HCT116 (cell line): ENCODE data around the gene DTD2. TPM values are rescaled to one million over a fixed set of nuclear protein-coding genes. Genes with fewer than 3 reads are reported as not detected.

Experiments
- ATAC-seq: fragments of 200-7000 bp; cut with Tn5 transposase; 2 replicates; pipeline ENCODE4 v1.9.1; 2020; ENCODE audit warnings: mild to moderate bottlenecking, moderate library complexity
- BruUV-seq: library from RNA; stranded (reverse); fragments of 400-500 nt; replicated peaks from 2 replicates; lab custom pipeline; 2021; lab: Mats Ljungman, UMichigan
- CTCF ChIA-PET: fragments of 300-600 bp; sonication (Branson Sonifier 250); formaldehyde crosslinking; loops from one replicate; lab custom pipeline; 2021; ENCODE audit warnings: antibody characterized with exemption; lab: Charles Lee
- POLR2A ChIA-PET: fragments of 300-600, 350-600 bp; sonication (Branson Sonifier 250); formaldehyde crosslinking; loops from one replicate; lab custom pipeline; 2021; ENCODE audit warnings: antibody characterized with exemption; lab: Charles Lee
- RAD21 ChIA-PET, 2 experiments: fragments of 300-600 bp; sonication (Branson Sonifier 250); formaldehyde crosslinking; loops; one replicate each; lab custom pipeline; 2023; ENCODE audit warnings: low total read pairs in 2 of 2; ENCODE audit not compliant: uncharacterized antibody in 2 of 2, unreplicated experiment in 2 of 2, low non-redundant PET in 1 of 2; lab: Charles Lee
- DNase-seq: peaks from one replicate; pipeline ENCODE4 v3.0.0-alpha.2; 2010; ENCODE audit warnings: low read depth, low spot score
- H2AFZ ChIP-seq: fragments of 200-600 bp; shearing (Covaris generic), sonication (generic); 2 replicates; pipeline ENCODE4 v1.6.1; 2017; ENCODE audit warnings: low read depth, mixed run types, mixed read lengths, antibody characterized with exemption, low read length; ENCODE audit not compliant: poor library complexity, severe bottlenecking
- H3K27ac ChIP-seq: 2 replicates; pipeline ENCODE4 v1.5.1; 2012; ENCODE audit warnings: low read depth, low read length
- H3K27me3 ChIP-seq: fragments of 200-600 bp; sonication (generic); 2 replicates; pipeline ENCODE4 v1.6.1; 2016; ENCODE audit warnings: mixed run types, low read length, mixed read lengths; ENCODE audit not compliant: insufficient read depth
- H3K36me3 ChIP-seq, 2 experiments: fragments of 200-500 bp in 1 of 2; fragments of 200-600 bp in 1 of 2; sonication (Bioruptor generic) in 1 of 2; sonication (generic) in 1 of 2; 2 replicates each; pipeline versions ENCODE4 v1.5.1 to v1.6.1; 2014 to 2016; ENCODE audit warnings: low read length in 2 of 2, inconsistent platforms in 1 of 2, mixed read lengths in 1 of 2, mixed run types in 1 of 2; ENCODE audit not compliant: insufficient read depth in 2 of 2, control insufficient read depth in 1 of 2
- H3K4me1 ChIP-seq, 2 experiments: fragments of 200-600 bp in 1 of 2; sonication (generic) in 1 of 2; 2 replicates each; pipeline versions ENCODE4 v1.5.1 to v1.6.1; 2012 to 2017; ENCODE audit warnings: low read length in 2 of 2, inconsistent platforms in 1 of 2, mild to moderate bottlenecking in 1 of 2, mixed read lengths in 1 of 2, mixed run types in 1 of 2, moderate library complexity in 1 of 2; ENCODE audit not compliant: insufficient read depth in 2 of 2, control insufficient read depth in 1 of 2
- H3K4me2 ChIP-seq: fragments of 200-600 bp; sonication (generic); 2 replicates; pipeline ENCODE4 v1.6.1; 2017; ENCODE audit warnings: mixed run types, low read length, mixed read lengths
- H3K4me3 ChIP-seq, 2 experiments: fragments of 200-600 bp in 1 of 2; sonication (generic) in 1 of 2; replicated peaks in 1 of 2; 2 replicates each; pipeline ENCODE4 v1.5.1; 2011 to 2016; ENCODE audit warnings: low read length in 2 of 2, control low read depth in 1 of 2, low read depth in 1 of 2, mild to moderate bottlenecking in 1 of 2, mixed read lengths in 1 of 2, mixed run types in 1 of 2
- H3K79me2 ChIP-seq: fragments of 200-600 bp; sonication (generic); 2 replicates; pipeline ENCODE4 v1.6.1; 2017; ENCODE audit warnings: mild to moderate bottlenecking, mixed run types, low read length, moderate library complexity, mixed read lengths; ENCODE audit not compliant: insufficient read depth
- H3K9ac ChIP-seq: fragments of 200-600 bp; sonication (generic); 2 replicates; pipeline ENCODE4 v1.6.1; 2016; ENCODE audit warnings: low read length, mixed read lengths
- H3K9me2 ChIP-seq: fragments of 200-600 bp; sonication (generic), shearing (Covaris generic); 2 replicates; pipeline ENCODE4 v1.6.1; 2017; ENCODE audit warnings: mixed run types, mild to moderate bottlenecking, moderate library complexity; ENCODE audit not compliant: insufficient read depth
- H3K9me3 ChIP-seq, 2 experiments: fragments of 200-500 bp in 1 of 2; fragments of 200-600 bp in 1 of 2; sonication (Bioruptor generic) in 1 of 2; sonication (generic) in 1 of 2; 2 replicates each; pipeline ENCODE4 v1.6.1; 2014 to 2017; ENCODE audit warnings: low read length in 2 of 2, mixed read lengths in 2 of 2, inconsistent platforms in 1 of 2, low read depth in 1 of 2, mild to moderate bottlenecking in 1 of 2, mixed run types in 1 of 2, moderate library complexity in 1 of 2; ENCODE audit not compliant: control insufficient read depth in 1 of 2, insufficient read depth in 1 of 2
- H4K20me1 ChIP-seq: fragments of 200-600 bp; sonication (generic), shearing (Covaris generic); 2 replicates; pipeline ENCODE4 v1.6.1; 2017; ENCODE audit warnings: mixed run types, mild to moderate bottlenecking, moderate library complexity; ENCODE audit not compliant: insufficient read depth
- EGR1 ChIP-seq: IDR thresholded peaks from 2 replicates; pipeline ENCODE4 v1.6.1; 2012; ENCODE audit warnings: low read depth
- ELF1 ChIP-seq: IDR thresholded peaks from 2 replicates; pipeline ENCODE4 v1.6.1; 2012; ENCODE audit warnings: low read depth, borderline replicate concordance
- EZH2 ChIP-seq: fragments of 200-600 bp; sonication (generic); IDR thresholded peaks from 2 replicates; pipeline ENCODE4 v1.6.1; 2017; ENCODE audit warnings: antibody characterized with exemption, mixed run types
- EZH2phosphoT487 ChIP-seq: fragments of 200-600 bp; IDR thresholded peaks from 2 replicates; pipeline ENCODE4 v1.6.1; 2018; ENCODE audit warnings: antibody characterized with exemption, borderline replicate concordance
- JUND ChIP-seq: IDR thresholded peaks from 2 replicates; pipeline ENCODE4 v1.6.1; 2012
- POLR2A ChIP-seq: IDR thresholded peaks from 2 replicates; pipeline ENCODE4 v1.7.0; 2011; ENCODE audit warnings: borderline replicate concordance; ENCODE audit not compliant: insufficient read depth, insufficient read length; ENCODE audit errors: extremely low read depth
- POLR2AphosphoS5 ChIP-seq: IDR thresholded peaks from 2 replicates; pipeline ENCODE4 v1.6.1; 2011; ENCODE audit warnings: mild to moderate bottlenecking, low read depth, low read length, moderate library complexity
- RAD21 ChIP-seq: IDR thresholded peaks from 2 replicates; pipeline ENCODE4 v1.6.1; 2012; ENCODE audit warnings: low read depth, mild to moderate bottlenecking
- SIN3A ChIP-seq: IDR thresholded peaks from 2 replicates; pipeline ENCODE4 v1.6.1; 2012; ENCODE audit warnings: low read depth
- SRF ChIP-seq: IDR thresholded peaks from 2 replicates; pipeline ENCODE4 v1.6.1; 2012; ENCODE audit warnings: low read depth
- YY1 ChIP-seq: IDR thresholded peaks from 2 replicates; pipeline ENCODE4 v1.6.1; 2011; ENCODE audit warnings: low read length, low read depth, moderate library complexity, mild to moderate bottlenecking; ENCODE audit not compliant: insufficient replicate concordance; ENCODE audit errors: extremely low read depth
- ZNF274 ChIP-seq: fragments of 200-500 bp; sonication (Bioruptor generic); IDR thresholded peaks from 2 replicates; pipeline ENCODE4 v1.6.1; 2014; ENCODE audit warnings: mild to moderate bottlenecking, low read depth, low read length, inconsistent platforms
- intact Hi-C: fragments of 100-400 bp; cut with micrococcal nuclease; formaldehyde crosslinking; loops from 2 replicates; pipeline ENCODE4 v1.10.0; 2022
- total RNA-seq: library from RNA; stranded (reverse); gene quantifications from one replicate; pipeline ENCODE4 v1.2.1, GENCODE V29; 2021; ENCODE audit not compliant: unreplicated experiment
- TF ChIP-seq, protein P1 (sequence below): IDR thresholded peaks from 2 replicates; pipeline ENCODE4 v1.6.1; 2011; ENCODE audit warnings: mild to moderate bottlenecking, low read length, moderate library complexity; ENCODE audit not compliant: insufficient replicate concordance; ENCODE audit errors: extremely low read depth
- TF ChIP-seq, protein P2 (sequence below), 3 experiments: fragments of 200-600 bp in 1 of 3; sonication (generic) in 1 of 3; IDR thresholded peaks in 2 of 3; conservative IDR thresholded peaks in 1 of 3; 2 replicates each; pipeline ENCODE4 v1.5.1; 2012 to 2017; ENCODE audit warnings: low read depth in 2 of 3, low read length in 2 of 3, antibody characterized with exemption in 1 of 3, borderline replicate concordance in 1 of 3, control low read depth in 1 of 3, mild to moderate bottlenecking in 1 of 3, mixed read lengths in 1 of 3, mixed run types in 1 of 3, moderate library complexity in 1 of 3; ENCODE audit not compliant: insufficient read depth in 1 of 3
- TF ChIP-seq, protein P3 (sequence below): IDR thresholded peaks from 2 replicates; pipeline ENCODE4 v1.6.1; 2012
- TF ChIP-seq, protein P4 (sequence below): IDR thresholded peaks from 2 replicates; pipeline ENCODE4 v1.6.1; 2012; ENCODE audit warnings: low read depth

DTD2 gene
- total RNA-seq, 1 experiment from 2014 or later: 24.6 TPM

DNA sequence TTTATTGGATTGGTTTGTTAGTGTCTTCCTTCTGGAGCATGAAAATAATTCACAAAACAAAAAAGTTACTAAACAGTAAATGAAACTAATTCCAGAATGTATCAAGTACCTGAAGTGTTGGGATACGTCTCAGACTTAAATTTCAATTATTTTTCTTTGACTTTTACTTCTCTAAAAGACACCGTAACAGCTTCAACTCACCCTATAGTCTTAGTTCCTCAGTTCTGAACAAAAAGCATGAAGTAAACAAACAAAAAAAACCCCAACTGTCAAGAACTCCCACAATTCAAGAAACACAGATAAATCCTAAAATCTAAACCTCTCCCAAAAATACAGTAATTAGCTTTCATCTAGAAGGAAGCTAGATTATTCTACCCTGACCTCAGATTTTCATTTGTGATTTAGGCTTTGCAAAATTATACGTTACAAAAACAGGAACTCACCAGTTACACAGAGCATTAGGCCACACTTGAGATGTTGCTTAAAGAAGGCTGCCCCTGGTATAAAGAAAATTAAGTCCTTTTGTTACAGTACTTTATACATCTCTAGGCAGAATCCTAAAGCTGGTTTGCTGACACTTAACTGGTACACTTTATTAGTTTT lies 47.2 kb downstream of the DTD2 start:
- Histone ChIP-seq H2AFZ (no peak overlapping the region), H3K27ac (no peak overlapping the region), H3K79me2 (peaks cover 4% of the 10 kb centered on the region), H3K27me3 (no peaks in the 10 kb centered on the region), H3K9me2 (no peaks in the 10 kb centered on the region), H3K36me3 (no peaks in the 10 kb centered on the region), H3K9me3 (no peaks in the 10 kb centered on the region), H3K4me1 (peaks cover 8 to 15% of the 10 kb centered on the region in 2 experiments; a peak in 3 of 4 replicates), H3K4me3 (no peak overlapping the region), H4K20me1 (no peaks in the 10 kb centered on the region), H3K4me2 (no peak overlapping the region), H3K9ac (no peak overlapping the region)
- no peak for ATAC-seq
- POLR2A ChIA-PET: interaction anchor here (1.7 kb wide), 1 partner anchor 10 kb away, joined by 8 read pairs; the partner anchor contains the start of gene HEATR5A
- no peak for TF ChIP-seq EZH2phosphoT487
- TF ChIP-seq SRF: no peak
- TF ChIP-seq, protein P1, sequence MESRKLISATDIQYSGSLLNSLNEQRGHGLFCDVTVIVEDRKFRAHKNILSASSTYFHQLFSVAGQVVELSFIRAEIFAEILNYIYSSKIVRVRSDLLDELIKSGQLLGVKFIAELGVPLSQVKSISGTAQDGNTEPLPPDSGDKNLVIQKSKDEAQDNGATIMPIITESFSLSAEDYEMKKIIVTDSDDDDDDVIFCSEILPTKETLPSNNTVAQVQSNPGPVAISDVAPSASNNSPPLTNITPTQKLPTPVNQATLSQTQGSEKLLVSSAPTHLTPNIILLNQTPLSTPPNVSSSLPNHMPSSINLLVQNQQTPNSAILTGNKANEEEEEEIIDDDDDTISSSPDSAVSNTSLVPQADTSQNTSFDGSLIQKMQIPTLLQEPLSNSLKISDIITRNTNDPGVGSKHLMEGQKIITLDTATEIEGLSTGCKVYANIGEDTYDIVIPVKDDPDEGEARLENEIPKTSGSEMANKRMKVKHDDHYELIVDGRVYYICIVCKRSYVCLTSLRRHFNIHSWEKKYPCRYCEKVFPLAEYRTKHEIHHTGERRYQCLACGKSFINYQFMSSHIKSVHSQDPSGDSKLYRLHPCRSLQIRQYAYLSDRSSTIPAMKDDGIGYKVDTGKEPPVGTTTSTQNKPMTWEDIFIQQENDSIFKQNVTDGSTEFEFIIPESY: no peak
- TF ChIP-seq POLR2AphosphoS5: no peak
- TF ChIP-seq RAD21: no peak
- TF ChIP-seq, protein P2, sequence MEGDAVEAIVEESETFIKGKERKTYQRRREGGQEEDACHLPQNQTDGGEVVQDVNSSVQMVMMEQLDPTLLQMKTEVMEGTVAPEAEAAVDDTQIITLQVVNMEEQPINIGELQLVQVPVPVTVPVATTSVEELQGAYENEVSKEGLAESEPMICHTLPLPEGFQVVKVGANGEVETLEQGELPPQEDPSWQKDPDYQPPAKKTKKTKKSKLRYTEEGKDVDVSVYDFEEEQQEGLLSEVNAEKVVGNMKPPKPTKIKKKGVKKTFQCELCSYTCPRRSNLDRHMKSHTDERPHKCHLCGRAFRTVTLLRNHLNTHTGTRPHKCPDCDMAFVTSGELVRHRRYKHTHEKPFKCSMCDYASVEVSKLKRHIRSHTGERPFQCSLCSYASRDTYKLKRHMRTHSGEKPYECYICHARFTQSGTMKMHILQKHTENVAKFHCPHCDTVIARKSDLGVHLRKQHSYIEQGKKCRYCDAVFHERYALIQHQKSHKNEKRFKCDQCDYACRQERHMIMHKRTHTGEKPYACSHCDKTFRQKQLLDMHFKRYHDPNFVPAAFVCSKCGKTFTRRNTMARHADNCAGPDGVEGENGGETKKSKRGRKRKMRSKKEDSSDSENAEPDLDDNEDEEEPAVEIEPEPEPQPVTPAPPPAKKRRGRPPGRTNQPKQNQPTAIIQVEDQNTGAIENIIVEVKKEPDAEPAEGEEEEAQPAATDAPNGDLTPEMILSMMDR (IDR thresholded peaks at IDR 0.05 in 2 of 3, conservative IDR thresholded peaks at IDR 0.05 in 1 of 3; ENCODE audit: borderline replicate concordance in 1 of 3, insufficient read depth in 1 of 3, low read depth in 2 of 3, low read length in 2 of 3): no peak
- no peak for TF ChIP-seq JUND
- no peak for TF ChIP-seq SIN3A
- no peak for TF ChIP-seq ZNF274
- no peak for TF ChIP-seq YY1
- no peak for TF ChIP-seq ELF1
- no peak for TF ChIP-seq EGR1
- TF ChIP-seq, protein P3, sequence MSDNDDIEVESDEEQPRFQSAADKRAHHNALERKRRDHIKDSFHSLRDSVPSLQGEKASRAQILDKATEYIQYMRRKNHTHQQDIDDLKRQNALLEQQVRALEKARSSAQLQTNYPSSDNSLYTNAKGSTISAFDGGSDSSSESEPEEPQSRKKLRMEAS: no peak
- TF ChIP-seq POLR2A: no peak
- TF ChIP-seq EZH2: no peak
- TF ChIP-seq, protein P4, sequence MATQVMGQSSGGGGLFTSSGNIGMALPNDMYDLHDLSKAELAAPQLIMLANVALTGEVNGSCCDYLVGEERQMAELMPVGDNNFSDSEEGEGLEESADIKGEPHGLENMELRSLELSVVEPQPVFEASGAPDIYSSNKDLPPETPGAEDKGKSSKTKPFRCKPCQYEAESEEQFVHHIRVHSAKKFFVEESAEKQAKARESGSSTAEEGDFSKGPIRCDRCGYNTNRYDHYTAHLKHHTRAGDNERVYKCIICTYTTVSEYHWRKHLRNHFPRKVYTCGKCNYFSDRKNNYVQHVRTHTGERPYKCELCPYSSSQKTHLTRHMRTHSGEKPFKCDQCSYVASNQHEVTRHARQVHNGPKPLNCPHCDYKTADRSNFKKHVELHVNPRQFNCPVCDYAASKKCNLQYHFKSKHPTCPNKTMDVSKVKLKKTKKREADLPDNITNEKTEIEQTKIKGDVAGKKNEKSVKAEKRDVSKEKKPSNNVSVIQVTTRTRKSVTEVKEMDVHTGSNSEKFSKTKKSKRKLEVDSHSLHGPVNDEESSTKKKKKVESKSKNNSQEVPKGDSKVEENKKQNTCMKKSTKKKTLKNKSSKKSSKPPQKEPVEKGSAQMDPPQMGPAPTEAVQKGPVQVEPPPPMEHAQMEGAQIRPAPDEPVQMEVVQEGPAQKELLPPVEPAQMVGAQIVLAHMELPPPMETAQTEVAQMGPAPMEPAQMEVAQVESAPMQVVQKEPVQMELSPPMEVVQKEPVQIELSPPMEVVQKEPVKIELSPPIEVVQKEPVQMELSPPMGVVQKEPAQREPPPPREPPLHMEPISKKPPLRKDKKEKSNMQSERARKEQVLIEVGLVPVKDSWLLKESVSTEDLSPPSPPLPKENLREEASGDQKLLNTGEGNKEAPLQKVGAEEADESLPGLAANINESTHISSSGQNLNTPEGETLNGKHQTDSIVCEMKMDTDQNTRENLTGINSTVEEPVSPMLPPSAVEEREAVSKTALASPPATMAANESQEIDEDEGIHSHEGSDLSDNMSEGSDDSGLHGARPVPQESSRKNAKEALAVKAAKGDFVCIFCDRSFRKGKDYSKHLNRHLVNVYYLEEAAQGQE: no peak
- no peak for DNase-seq
- RAD21 ChIA-PET: no interaction called here
- intact Hi-C loops: no loop called here
- no TSS peak for BruUV-seq
- CTCF ChIA-PET: no interaction called here
